Left lobe of liver (tissue), 2 donors: ENCODE data around the gene LBHD1. TPM values are rescaled to one million over a fixed set of nuclear protein-coding genes. Genes with fewer than 3 reads are reported as not detected.
"Not testable (repeated sequence)": the region's sequence is repeated elsewhere in the genome, so short reads cannot be mapped to it uniquely, and the experiment has no call there.

Experiments
- ATAC-seq: fragments of 200-7000 bp; cut with Tn5 transposase; one replicate; pipeline ENCODE4 v1.9.1; 2020; ENCODE audit warnings: mild to moderate bottlenecking, moderate library complexity
- DNase-seq: peaks from one replicate; pipeline ENCODE4 v3.0.0-alpha.2; 2020; ENCODE audit warnings: low spot score
- total RNA-seq: library from RNA; stranded (reverse); gene quantifications from one replicate; pipeline ENCODE4 v1.2.1, GENCODE V29; 2021
- donor health status: DM: no; HTN: no; CAD: no; lungs with moderate emphysema.
- donor health status: DM: no; HTN: yes; CAD: no.

The LBHD1 gene
- total RNA-seq, result 3.3 TPM

DNA sequence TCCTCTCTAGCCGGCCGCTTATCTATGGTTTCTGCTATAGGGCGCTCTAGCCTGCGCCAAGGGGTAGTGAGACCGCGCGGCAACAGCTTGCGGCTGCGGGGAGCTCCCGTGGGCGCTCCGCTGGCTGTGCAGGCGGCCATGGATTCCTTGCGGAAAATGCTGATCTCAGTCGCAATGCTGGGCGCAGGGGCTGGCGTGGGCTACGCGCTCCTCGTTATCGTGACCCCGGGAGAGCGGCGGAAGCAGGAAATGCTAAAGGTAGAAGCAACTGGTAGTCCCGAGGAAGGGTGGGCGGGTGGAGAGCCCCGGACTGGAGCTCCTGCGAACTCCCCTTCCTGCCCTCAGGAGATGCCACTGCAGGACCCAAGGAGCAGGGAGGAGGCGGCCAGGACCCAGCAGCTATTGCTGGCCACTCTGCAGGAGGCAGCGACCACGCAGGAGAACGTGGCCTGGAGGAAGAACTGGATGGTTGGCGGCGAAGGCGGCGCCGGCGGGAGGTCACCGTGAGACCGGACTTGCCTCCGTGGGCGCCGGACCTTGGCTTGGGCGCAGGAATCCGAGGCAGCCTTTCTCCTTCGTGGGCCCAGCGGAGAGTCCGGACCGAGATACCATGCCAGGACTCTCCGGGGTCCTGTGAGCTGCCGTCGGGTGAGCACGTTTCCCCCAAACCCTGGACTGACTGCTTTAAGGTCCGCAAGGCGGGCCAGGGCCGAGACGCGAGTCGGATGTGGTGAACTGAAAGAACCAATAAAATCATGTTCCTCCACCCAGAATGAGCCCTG, at the start of gene LBHD1, which contains the start of gene UQCC3:
LBHD1 (minus strand) TSS at position 660 of the 782 bp plus-strand sequence. CDS start 2,236 bp downstream, outside the sequence.
UQCC3 (plus strand) TSS at position 66 of the 782 bp plus-strand sequence; CDS start at position 139, 73 bp downstream.
- DNase-seq (peak; percentile 78), ATAC-seq (peak; percentile 81)

DNA sequence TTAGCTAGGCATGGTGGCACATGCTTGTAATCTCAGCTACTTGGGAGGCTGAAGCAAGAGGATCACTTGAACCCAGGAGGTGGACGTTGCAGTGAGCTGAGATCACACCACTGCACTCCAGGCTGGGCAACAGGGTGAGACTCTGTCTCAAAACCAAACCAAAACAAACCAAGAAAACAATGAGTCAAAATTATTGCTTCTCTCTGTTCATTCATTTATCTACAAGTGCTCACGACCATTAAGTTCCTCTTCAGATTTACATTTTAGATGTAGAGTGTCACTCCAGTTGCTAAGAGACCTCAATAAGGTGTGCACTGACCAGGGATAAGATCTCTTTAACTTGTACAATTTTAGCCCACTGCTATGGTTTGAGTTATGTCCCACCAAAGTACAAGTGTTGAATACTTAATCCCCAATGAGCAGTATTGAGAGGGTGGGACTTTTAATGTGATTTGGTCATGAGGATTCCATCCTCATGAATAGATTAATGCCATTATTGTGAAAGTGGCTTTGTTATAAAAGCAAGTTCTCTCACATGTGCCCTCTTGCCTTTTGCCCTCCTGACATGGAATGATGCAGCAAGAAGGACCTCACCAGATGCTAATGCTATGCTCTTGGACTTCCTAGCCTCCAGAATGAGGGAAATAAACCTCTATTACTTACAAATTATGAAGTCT, 47.4 kb upstream of the LBHD1 start:
- no peak for DNase-seq
- ATAC-seq, result no peak

DNA sequence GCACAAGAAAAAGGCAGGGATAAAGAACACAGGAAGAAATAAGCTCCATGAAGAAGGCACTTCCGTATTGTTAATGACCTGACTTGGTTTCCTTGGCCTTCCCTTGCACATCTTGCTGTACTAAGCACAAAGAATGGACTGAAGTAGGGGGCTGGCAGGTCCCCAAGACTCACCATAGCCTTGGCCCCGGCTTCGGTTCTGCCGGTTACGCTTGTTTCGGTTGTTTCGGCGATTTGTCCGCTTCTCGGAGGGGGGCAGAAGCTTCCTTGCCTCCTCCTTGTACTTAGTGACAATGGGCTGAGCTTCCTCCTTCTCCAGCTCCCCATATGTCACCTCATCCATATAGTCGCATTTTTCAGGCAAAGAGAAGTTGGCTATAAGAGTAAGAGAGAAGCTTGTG, 44.7 kb upstream of the LBHD1 start:
- no peak for ATAC-seq
- no peak for DNase-seq

DNA sequence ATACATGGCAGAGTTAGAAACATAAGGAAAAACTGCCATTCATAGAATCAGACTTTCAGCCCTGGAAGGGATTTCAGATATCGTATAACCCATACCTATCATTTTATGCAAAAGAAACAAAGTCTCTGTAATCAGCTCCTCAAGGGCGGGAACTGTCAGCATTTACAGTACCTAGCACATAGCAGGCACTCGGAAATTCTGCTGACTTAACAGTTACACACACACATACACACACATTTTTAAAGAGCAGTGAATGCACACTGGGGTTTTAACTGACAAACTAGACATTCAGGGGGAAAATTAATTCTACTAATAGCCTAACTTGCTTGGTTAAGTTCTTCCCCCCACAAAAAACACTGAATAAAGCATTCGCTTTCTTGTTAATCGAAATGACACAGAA, 44.1 kb upstream of the LBHD1 start:
- ATAC-seq (no peak), DNase-seq (no peak)

DNA sequence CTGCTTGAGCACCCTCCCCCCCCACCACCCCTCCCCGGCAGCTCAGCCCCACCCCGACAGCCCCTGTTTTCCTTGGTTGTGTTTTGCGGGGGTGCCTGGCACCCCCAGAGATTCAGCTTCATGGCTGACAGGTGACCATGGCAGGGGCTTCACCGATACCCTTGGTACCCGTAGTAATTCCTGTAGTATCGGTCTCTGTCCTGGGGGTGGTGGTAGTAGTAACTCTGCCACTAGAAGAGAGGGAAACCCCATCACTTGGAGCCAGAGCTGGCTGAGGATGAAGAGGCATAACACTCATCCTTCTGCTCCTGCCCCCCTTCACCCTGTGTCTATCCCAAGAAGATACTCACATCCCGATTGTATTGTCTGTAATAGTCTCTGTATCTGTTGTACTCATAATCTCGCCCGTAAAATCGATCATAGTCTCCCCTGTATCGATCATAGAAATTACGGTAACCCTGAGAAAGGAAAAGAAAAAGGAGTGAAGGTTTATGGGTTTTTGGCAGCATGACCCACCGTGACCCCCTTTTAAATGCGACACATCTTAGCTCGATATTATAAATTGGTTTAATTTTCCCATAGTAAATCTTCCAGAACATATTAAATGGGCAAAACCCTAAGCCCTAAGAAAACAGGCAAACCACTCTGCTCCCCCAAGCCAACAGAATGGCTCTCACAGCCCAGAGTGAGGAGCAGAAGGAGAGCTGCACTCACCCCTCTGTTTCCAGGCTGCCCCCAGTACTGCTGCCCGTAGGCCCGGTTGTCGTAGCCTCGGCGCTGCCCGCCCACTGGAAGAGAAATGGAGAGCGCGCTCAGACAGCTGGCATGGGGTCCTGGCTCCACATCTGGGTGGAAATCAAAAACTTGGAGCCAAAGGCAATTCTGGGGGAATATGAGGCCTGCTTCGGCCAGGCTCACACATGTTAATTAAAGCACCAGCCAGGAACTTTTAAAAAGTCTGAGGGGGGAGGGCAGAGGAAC, 43.4 kb upstream of the LBHD1 start:
- DNase-seq (no peak), ATAC-seq (no peak)

DNA sequence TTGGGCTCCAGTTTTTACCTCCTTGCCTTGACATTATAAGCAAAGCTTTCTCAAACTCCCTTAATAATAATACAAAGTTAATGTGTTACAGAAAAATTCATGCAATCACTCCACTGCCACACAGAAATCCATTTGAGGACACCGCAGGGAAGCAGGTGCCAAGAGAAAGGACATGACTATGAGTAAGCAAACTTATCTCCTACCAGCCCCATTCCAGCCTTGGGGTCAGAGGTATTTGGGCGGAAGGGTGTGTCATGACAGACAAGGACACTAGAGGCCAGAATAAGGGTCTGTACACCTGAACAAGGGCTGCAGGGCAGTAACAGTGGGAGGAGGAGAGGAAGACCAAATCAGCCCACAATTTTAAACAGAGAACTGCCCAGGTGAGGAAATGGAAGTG, 41.3 kb upstream of the LBHD1 start:
- DNase-seq (peak; percentile 85), ATAC-seq (peak; percentile 69)

DNA sequence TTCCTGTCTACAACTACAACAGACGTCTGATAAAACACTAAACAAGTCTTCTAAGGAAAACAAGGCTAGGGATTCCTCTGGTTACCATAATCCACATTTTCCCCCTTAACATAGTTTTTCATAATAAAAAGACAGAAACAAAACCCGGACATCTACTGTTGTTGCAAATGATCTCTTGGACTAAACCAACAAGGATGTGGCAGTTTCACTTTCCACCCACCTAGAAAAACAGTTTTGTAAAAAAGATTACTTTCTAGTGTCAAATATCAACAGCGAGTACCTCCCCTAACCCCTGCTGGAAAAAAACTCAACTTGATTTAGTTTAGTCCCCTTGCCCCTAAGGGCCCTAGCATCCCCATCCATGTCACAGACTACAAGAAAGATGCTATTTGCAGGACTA, 40.8 kb upstream of the LBHD1 start:
- no peak for ATAC-seq
- no peak for DNase-seq

DNA sequence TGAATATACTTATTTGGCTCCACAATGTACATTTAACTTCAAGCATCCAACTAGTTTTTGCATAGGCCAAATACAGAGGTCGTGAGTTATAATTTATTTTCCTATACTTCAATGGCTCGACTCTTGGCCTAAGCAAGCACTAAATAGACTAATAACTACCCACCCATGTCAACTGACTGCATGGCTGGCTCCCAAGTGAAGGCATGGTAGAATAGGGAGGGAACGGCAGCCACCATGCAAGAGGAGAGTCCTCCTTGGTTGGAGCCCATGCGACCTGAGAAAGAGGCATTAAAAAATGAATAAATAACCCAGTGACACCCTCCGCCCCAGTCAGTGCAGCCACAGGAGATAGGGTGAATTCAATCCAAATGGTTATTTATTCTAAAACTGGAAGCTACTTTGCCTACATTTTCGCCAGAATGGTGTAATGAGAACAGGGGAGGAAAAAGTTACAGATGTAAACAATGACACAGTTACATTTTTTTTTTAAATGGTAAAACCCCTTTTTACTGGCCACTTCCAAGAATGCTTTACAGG, 40.3 kb upstream of the LBHD1 start:
- no peak for ATAC-seq
- DNase-seq, result no peak

DNA sequence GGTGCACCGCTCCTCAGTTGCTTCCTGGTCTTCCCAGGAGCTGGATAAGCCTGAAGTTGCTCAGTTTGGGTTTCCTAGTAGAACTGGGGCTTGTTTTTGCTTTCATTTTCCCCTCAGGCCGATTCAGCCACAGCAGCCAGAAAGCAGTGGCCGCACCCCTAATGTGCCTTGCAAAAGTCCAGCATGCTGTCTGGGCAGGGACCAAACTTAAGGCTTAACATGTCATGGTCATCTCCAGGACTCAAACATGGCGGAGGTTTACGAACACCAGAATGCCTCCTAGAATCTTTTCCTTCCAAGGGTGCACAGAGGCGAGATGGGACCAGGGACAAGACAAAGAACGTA, 37.9 kb upstream of the LBHD1 start:
- DNase-seq, result no peak

DNA sequence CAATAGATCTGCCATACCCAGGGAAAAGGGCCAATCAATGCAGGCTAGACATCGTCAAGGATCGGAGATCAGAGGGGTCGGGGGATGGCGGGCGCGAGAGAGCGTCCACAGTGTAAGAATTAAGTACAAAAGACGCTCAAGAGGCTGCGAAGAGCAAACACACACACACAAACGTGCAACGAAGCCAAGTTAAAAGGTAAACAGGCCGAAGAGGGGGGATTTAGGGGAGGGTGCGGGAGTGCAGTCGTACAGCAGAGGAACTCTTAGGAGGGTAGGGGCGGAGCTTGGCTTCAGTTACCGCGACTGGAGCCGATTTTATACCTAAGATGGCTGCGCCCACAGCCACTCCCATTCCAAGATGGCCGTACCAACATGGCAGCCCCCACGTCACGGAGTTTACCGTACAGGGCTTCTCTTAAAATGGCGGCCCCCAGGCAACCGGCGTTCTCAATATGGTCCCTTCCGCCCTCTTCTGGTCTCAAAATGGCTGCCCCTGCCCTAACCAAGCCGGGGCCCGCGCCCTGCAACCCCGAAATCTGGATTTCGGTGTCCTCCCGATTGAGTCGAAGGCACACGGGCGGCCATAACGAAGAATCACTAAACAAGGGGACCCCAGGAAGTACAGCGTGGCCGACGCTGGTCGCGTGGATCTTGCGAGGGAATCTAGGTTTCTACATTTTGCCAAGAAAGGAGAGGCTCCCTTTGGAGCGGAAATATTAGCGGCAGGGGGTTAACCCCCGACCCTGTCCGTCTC, 37.4 kb upstream of the LBHD1 start:
- peak; percentile 97 for DNase-seq
- peak; percentile 75 for ATAC-seq

More for the DNA sequence above, 37.9 kb upstream of the LBHD1 start:
- ATAC-seq, result peak; percentile 7

DNA sequence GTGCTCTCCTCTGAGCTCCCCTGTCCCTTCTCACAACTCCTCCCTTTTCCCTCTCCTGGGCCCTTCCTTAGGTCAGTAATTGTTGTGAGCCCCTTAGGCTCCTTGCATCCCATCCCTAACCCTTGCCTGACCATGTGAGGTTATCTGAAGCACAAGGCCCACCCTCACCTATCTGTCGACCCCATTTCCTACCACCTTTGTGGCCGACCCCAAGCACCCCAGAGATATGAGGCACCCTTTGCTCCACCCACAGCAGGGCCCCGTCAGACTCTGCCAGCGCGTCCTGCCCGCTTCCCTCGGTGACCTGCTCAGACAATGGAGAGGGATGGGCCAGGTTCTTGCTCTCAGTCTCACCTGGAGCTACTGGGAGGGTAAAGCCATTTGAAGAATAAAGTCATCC, 36.7 kb upstream of the LBHD1 start:
- ATAC-seq, result no peak

DNA sequence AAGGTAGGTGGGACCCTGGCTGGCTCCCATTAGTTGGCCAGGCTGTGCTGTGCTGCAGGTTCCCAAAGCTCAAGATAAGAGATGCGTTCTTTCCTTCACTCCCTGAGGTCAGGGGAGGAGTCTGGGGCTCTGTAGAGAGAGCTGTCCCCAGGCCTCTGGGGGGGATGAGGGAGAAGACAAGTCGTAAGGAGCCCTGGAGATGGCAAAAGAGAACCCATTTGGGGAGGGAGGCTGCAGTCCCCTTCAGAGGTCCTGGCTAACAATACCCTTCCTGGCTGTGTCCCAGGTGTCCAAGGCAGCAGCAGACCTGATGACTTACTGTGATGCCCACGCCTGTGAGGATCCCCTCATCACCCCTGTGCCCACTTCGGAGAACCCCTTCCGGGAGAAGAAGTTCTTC, 36.3 kb upstream of the LBHD1 start:
- DNase-seq (no peak), ATAC-seq (no peak)

More for the DNA sequence above, 36.7 kb upstream of the LBHD1 start:
- peak; percentile 55 for DNase-seq

DNA sequence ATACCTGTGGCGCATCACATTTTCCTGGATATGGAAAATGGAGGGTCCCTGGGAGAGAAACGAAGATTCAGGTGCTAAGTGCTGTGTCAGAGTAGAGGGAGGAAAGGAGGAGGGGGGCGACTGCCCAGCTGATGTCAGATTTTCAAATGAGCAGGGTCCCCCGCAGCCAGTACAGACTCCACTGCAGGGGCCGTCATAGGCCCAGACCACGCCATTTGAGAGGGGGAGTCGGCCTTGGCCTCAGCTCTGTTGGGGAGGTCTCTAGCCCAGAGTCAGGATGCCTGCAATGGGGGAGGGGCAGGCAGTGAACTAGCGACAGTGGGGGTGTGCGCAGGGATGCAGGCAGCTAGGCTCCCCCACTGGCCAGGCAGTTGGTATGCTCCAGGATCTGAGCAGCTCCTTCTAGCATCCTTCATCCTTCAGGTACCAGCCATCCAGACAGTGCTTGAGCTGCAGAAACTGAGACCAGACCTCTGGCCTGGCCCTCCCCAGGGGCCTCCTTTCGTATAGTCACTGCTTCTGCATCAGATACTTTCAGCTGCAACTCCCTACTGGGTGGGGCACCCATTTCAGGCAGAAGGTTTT, 35.3 kb upstream of the LBHD1 start, which contains the start of the genes BSCL2 and GNG3:
BSCL2 (minus strand) TSS at position 148 of the 585 bp plus-strand sequence. CDS start 229 bp downstream, outside the sequence.
GNG3 (plus strand) TSS at position 400 of the 585 bp plus-strand sequence. CDS start 620 bp downstream, outside the sequence.
- ATAC-seq (no peak), DNase-seq (no peak)

DNA sequence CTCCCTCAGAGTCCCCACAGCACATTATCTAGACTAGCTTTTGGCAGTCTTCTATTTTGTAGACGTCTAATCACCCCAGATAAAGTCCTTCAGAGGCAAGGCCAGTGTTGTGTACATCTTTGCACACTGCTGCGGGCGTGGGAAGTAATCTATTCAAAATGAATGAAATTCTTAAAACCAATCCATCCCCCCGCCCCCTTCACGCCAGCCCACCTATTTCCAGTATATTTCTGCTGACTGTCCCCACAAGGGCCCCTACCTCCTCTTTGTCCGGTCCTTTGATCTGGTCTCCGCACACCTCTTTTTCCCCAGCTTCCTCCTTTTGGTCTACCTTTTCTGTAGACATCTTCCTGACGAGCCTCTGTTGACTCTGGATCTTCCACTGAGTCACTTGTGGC, 34.8 kb upstream of the LBHD1 start:
- DNase-seq, result no peak
- ATAC-seq, result no peak

DNA sequence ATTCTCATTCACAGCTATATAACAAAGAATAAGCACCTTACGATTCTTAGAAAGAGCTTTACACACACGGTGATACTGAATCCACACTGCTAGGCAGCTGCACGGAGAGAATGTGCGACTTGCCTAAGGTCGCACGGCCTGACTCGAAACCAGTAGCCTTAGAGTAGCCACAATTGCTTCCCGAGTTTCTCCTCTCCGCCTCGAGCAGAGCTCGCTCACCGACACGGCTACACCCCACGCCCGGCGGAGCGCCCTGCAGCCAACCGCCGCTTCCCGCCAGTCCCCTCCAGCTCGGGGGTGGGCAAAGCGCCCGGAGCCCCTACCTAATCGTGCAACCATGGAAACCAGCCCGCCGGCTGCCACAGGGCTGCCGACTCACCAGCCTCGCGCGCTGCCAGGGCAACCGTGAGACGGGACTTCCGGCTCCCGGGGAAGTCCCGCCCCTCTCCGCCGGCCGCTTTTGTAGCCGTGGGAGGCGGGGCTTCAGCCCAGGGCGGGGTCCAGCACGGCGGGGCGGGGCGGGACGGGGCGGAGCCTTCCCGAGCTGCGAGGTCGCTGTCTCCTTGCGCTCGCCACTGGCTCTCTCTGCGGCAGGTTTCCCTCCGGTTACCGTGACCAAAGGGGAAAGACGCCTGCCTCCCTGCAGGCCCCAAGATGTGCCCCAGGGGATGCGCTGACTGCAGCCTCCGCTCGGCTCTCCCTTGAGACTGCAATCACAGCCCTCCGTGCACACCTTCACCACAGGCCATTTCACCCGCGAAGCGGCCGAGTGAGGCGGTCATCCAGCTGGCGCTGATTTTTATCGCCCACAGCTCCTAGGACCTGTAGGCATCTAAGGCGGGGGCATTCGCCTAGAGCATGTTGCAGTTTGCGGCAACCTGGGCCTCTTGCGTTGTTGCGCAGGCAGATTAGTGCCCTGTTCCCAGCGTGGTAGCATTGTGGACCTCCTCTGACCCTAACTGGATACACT, 34.1 kb upstream of the LBHD1 start:
- ATAC-seq, result peak; percentile 84

DNA sequence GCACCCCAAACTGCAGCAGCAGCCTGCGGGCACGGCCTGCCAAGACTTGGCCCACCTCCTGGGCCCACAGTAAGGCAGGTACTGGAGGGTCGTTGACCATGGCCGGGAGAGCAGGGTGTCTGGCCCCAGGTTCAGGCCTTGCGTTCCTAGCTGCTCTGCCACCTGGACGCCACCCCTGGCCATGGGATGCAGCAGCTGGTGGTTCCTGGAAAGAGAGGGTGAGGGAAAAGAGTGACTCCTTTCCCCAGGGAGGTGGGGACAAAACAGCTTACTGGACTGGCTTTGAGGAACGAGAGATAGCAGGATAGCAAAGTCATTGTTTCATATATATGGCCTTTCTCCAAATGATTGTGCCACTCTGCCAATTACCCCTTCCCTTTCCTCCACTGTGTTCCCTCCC, 33.3 kb upstream of the LBHD1 start:
- DNase-seq, result no peak
- ATAC-seq, result no peak

More for the DNA sequence above, 34.1 kb upstream of the LBHD1 start:
- DNase-seq, result peak; percentile 96

DNA sequence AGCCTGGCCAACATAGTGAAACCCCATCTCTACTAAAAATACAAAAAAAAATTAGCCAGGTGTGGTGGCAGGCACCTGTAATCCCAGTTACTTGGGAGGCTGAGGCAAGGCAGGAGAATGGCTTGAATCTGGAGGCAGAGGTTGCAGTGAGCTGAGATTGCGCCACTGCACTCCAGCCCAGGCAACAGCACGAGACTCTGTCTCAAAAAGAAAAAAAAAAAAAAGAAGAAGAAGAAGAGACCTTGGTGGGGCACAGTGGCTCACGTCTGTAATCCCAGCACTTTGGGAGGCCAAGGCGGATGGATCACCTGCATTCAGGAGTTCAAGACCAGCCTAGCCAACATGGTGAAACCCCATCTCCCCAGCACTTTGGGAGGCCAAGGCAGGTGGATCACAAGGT, 31.9 kb upstream of the LBHD1 start:
- ATAC-seq, DNase-seq: not testable (repeated sequence)

DNA sequence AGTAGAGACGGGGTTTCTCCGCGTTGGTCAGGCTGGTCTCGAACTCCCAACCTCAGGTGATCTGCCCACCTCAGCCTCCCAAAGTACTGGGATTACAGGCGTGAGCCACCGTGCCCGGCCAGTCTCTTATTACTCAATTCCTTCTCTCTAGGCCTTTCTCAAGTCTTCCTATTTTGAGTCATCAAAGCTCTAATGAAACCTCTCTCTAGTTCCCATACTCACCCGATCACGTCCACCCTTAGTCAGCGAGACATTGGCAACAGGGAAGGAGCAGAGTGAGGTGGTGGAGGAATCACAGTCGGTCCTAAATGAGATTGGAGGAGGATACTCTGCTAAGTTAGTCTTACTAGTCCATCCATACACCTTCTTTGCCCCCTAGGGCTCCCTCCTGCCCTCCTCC, 30.2 kb upstream of the LBHD1 start:
- ATAC-seq, result no peak

More for the DNA sequence above, 30.2 kb upstream of the LBHD1 start:
- no peak for DNase-seq
